GM13977 (cell line): ENCODE measurements around the gene HMGB2.

Experiments
- DNase-seq: peaks from one replicate; pipeline ENCODE4 v3.0.0; 2012; ENCODE audit warnings: low spot score
- in situ Hi-C: fragments of 300-500 bp; cut with MboI; formaldehyde crosslinking; loops from one replicate; pipeline ENCODE4 v1.12.0; 2022; ENCODE audit warnings: low sequenced_read_pairs, low pct_unique_long_range_greater_than_20kb, mixed read lengths, inconsistent platforms; ENCODE audit not compliant: unreplicated experiment
- TF ChIP-seq, protein P1 (sequence below): IDR thresholded peaks from 2 replicates; pipeline ENCODE4 v1.5.1; 2012; ENCODE audit warnings: mild to moderate bottlenecking, control low read depth; ENCODE audit not compliant: insufficient read depth; ENCODE audit errors: extremely low read depth, missing control alignments

The HMGB2 gene

DNA sequence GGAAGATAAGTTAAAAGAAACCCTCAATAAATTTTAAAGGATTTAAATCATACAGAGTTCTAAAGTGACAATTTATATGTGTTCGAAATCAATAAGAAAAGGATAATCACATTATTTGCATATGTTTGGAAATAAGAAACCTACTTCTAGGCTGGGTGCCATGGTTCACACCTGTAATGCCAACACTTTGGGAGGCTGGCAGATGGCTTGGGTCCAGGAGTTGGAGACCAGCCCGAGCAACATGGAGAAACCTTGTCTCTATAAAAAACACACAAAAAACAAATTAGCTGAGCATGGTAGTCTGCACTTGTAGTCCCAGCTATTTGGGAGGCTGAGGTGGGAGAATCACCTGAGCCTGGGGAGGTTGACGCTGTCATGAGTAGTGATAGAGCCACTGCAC lies 28.5 kb upstream of the HMGB2 start:
- TF ChIP-seq, protein P1, sequence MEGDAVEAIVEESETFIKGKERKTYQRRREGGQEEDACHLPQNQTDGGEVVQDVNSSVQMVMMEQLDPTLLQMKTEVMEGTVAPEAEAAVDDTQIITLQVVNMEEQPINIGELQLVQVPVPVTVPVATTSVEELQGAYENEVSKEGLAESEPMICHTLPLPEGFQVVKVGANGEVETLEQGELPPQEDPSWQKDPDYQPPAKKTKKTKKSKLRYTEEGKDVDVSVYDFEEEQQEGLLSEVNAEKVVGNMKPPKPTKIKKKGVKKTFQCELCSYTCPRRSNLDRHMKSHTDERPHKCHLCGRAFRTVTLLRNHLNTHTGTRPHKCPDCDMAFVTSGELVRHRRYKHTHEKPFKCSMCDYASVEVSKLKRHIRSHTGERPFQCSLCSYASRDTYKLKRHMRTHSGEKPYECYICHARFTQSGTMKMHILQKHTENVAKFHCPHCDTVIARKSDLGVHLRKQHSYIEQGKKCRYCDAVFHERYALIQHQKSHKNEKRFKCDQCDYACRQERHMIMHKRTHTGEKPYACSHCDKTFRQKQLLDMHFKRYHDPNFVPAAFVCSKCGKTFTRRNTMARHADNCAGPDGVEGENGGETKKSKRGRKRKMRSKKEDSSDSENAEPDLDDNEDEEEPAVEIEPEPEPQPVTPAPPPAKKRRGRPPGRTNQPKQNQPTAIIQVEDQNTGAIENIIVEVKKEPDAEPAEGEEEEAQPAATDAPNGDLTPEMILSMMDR, result no peak
- in situ Hi-C loops, result no loop called here
- no peak for DNase-seq

DNA sequence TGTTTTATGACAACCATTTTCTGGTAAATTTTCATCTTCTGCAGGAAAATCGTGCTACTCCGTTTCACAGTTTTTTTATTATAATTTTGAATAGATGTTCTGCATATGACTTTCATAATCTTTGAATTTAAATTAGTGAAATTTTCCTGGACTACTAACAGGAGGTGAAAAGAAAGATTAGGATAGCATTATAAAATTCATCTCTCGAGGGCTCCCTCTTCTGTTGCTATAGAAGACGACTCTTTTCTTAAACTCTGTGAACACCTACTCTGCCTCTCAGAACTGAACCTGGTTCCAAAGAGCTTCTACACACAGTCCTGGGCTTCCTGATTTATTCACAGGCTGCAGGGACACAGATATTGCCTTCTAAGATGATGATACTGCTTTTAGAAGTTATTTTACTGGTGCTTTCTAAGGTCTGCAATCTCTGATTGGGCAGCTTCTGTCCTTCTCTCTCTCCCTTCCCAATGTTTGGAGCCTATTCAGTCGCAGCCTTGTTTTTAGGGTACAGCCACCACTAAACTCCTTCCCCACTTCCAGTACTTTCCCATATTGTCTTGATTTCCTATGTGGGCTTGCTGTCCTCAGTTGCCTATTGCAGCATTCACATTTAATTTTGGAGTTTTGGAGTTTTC lies 26.5 kb upstream of the HMGB2 start:
- no peak for DNase-seq
- TF ChIP-seq, protein P1, result no peak
- in situ Hi-C loops, result no loop called here

DNA sequence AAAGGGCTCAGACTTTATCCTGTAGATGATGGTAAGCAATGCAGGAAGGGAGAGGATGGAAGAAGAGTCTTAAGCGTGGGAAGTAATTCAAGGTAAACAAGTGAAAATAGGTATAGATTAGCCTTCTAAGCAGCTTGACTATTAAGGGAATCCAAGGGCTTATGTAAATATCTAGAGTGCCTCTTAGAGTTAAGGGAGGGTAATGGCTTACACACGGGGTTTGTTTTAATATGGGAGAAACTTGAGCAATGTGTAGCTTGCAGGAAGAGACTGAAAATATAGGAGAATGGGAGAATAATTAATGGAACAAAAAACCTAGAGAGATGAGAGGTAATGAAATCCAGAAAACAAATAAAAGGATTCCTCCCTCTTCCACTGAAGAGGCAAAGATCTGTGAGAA lies 23.8 kb upstream of the HMGB2 start:
- in situ Hi-C loops, result no loop called here
- TF ChIP-seq, protein P1, result no peak

DNA sequence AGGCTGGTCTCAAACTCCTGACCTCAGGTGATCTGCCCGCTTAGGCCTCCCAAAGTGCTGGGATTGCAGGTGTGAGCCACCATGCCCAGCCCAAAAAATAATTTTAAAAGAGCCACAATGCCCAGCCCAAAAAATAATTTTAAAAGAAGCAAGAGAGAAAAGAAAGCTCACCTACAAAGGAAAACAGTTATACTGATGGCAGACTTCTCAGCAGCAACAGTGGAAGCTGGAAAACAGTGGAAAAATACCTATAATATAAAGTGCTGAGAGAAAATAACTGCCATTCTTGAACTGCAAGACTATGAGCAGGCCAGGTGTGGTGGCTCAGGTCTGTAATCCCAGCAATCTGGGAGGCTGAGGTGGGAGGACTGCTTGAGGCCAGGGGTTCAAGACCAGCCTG lies 13.3 kb upstream of the HMGB2 start:
- no peak for DNase-seq
- TF ChIP-seq, protein P1, result no peak
- in situ Hi-C loops, result no loop called here

More for the DNA sequence above, 23.8 kb upstream of the HMGB2 start:
- DNase-seq, result no peak

DNA sequence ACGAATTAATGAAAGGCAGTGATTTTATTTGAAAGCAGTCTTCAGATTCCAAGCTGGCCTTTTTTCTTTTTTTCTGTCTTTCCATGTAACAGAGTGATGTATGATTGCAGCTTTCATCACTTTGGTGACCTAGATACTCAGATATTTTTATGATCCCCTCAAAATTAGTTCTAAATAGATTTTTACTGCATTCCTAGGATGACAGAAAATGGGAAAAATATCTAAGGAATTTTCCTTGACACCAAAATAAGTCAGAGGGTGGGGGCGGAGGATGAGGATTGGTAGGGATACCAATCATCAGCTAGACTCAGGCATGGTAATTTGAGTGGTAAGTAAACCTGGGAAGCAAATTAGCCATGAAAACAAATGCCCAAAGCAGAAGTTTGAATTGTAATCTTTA lies 11.9 kb upstream of the HMGB2 start:
- TF ChIP-seq, protein P1, result no peak
- in situ Hi-C loops, result no loop called here
- no peak for DNase-seq

DNA sequence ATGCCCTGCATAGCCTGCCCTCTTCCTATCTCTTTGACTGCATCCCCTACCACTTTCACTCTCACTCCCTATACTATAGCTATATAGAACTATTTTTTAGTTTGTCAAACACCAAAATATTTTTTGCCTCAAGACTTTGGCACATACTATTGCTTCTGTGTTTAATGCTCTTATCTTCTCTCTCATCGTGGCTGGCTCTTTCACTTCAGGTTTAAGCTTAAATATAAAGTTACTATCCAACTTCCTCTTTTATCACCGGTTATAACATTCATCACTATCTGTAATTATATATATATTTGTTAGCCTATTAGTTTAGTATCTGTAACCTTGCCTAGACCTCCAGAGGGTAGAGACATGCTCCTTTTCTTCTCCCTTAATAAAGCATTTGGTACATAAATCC lies 11.5 kb upstream of the HMGB2 start:
- in situ Hi-C loops, result no loop called here
- TF ChIP-seq, protein P1, result no peak
- no peak for DNase-seq
